NCI-H2029 (cell line): ENCODE measurements around the gene MARCKS.

Experiments
- DNase-seq: peaks from one replicate; lab custom pipeline; 2025; lab: John Stamatoyannopoulos, UW

Gene MARCKS

GRCh38 chr6:113856625-113857555 is at the start of gene MARCKS:
MARCKS (plus strand) TSS chr6:113857345; CDS start chr6:113857746, 401 bp downstream.
- DNase-seq: peak; percentile 95

GRCh38 chr6:113809826-113810225 is 47.3 kb upstream of the MARCKS start:
- no peak for DNase-seq

GRCh38 chr6:113813142-113813541 is 44.0 kb upstream of the MARCKS start:
- DNase-seq: no peak

DNA sequence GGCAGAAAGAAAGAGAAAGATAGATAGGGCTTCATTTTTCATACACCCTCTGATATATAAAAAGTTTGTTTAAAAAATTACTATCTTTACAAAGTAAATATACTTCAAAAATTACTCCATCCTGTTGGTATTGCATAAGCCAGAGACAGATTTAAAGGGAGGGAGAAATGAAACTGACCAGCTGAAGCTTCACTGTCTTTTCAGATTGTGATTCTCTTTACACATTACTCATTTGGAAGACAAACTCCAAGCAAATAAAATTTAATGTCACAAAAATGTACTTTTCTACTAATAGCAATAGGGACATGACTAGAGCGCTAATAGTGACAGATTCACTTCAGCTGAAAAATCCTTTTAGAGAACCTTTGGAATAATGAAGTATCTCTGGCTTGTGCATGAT is 38.6 kb upstream of the MARCKS start:
- DNase-seq: no peak

DNA sequence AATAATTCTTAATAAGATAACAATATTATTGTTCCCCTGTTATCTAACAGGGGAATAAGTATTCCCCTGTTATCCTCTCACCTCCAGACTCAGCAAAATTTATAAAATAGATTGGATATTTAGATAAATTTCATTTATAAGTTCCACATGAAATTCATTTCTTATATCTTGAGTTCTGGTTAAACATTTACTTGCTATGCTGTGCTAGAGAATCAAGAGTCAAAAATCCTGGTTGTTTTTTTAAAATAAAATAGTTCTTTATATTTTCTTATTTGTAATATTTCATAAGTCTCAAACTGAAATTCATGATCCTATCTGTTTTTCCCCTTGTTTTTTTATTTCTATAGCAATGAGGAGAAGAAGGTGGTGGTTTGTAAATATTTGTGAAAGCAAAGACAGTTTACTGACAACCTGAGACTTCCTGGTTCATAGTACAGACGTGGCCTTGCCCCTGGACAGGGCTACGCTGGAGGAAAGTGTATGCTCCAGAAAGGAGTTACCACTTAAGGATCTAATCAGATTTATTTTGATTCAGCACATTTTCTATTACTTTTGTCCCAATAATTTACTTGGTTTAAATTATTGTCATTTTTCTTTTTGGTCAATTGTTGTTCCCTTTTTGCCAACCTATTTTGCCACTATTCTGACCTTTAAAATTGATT is 37.8 kb upstream of the MARCKS start:
- peak; percentile 85 for DNase-seq

DNA sequence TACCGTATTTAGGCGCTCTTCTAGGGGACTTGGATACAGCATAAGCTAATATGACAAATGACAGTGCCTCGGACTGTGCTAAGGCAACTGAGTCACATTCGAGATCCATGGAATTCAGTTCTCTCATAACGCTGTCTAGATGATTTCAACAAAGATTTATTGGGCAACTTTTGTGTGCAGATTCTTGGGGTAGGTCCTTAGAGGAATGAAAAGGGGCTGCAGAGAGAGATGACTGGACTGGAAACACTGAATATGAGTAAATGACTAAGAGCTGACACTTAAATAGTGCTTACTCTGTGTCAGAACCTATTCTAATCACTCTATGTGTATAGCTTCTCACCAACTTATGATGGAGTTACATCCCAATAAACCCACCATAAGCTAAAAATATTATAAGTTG is 36.4 kb upstream of the MARCKS start:
- DNase-seq: no peak

DNA sequence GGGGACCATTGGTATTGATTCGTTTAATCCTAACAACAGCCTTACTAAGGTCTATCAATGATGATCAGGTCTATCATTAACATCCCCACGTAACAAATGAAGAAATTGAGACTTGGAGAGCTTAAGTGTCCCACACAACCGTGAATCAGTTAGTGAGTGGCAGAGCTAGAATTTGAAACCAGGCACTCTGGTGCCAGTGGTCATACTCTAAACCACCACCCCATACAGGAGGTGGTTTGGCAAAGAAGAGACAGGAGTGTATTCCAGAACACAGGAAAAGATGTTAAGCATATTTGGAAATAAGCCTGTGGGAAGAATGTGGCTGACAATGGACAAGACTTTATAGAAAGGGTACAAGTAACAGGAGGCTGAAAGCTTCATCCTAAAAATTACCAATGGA is 35.7 kb upstream of the MARCKS start:
- no peak for DNase-seq

DNA sequence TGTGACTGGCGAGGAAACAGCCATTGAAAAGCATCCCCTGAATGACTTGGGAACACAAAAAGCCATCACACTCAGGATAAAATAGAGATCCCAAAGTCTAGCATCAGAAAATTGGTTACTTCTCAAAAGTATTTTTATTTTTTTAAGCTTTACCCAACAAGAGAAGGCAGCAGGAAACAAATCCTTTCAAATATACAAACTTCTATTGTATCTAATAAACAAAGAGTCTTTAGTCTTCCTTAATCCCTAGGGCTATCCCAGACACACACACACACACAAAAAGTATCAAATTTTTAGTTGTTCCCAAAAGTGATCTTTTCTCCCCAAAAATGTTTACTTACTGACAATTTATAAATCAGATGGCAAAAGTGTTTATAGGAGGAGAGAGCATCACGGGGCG is 33.2 kb upstream of the MARCKS start:
- DNase-seq: no peak

DNA sequence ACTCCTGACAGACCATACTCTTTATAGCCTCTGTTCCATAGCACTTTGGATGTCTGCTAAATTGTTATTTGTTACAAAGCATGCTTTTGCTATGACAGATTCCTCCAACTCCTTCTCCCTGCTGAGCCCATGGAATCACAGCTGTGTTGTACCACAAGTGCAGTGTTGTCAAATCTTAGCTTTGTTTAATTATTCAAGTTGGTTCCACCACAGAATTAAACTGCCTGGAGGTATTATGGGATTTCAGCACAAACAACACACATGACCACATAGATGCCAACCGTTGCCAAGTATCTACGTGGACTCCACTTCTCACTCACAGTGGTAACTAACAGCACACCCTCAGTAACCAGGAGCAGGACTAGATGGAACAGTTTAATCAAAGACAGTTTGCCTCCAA is 32.7 kb upstream of the MARCKS start:
- DNase-seq: peak; percentile 36

DNA sequence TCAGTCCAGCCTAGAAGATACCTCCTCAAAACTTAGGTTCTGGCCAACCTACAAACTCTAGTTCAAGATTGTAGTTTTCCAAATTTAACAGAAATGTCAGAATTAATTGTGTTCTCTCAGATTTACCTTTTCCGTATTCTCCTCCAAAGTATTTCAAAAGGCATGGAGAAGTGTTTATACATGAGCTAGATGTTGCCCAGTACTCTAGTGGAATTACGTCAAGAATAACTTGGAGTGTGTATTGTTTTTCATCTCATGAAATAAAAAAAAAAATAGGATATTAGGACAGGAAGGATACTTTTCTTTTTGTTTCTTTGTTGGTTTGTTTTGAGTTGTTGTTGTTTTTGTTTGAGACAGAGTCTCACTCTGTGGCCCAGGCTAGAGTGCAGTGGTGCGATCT is 32.3 kb upstream of the MARCKS start:
- no peak for DNase-seq

DNA sequence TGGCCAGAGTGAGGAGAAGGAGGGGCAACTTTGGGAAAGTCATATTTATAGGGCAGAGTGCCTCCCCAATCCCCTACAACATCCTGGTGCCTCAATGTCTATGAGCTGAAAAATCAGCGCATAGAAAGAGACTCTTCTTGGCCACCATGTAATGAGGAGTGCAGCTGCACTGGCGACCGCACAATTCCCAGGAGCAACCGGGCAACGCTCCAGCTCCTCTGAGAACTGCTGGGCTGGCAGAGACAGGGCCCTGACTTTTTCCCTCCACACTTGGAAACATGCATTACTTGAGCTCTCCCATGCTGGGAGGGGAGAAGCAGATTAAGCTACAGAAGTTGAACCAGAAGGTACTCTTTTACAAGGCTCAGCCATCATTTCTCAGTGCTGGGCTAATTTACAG is 31.4 kb upstream of the MARCKS start:
- DNase-seq: peak; percentile 89

GRCh38 chr6:113828984-113829695 is 28.0 kb upstream of the MARCKS start:
- no peak for DNase-seq

DNA sequence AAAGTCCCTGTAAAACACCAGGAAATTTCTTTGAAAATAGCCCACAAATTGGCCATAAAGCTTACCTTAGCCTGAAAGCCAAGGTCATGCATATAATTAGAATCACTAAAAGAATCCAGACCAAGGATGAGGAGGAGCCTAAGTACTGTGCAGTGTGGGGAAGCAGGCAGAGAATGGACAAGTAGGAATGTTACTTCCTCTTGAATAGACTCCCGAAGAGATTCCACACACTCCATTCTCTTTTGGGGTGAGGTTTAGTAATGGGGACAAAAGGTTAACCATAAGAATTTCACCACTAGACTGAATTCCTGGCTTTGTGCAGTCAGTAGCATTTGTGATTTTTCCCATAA is 27.5 kb upstream of the MARCKS start:
- DNase-seq: no peak

GRCh38 chr6:113830140-113830539 is 27.0 kb upstream of the MARCKS start:
- DNase-seq: no peak

GRCh38 chr6:113833537-113833936 is 23.6 kb upstream of the MARCKS start:
- DNase-seq: no peak

DNA sequence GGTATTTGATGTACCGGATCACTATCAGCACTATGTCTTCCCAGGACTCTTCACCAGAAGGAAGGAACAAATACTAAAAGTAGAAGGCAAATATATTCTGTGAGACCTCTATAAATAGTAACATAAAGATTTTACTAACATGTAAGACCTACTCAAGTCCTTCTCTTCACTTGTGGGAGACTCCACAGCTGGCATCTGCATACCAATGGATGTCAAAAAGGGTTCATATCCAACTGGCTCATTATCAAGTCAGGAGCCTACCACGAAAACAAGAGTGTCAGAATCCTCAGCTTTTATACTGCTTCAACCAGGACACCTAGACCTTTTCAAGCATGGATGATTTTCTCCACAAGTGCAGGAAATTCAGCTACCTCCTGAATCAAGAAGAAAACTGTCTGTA is 20.0 kb upstream of the MARCKS start:
- DNase-seq: no peak

- DNase-seq: no peak
These were observed 15.0 kb upstream of the MARCKS start for GRCh38 chr6:113842165-113842564.

- no peak for DNase-seq
These were observed 13.6 kb upstream of the MARCKS start for GRCh38 chr6:113843500-113844073.

- no peak for DNase-seq
These were observed 10.6 kb upstream of the MARCKS start for GRCh38 chr6:113846577-113846976.

DNA sequence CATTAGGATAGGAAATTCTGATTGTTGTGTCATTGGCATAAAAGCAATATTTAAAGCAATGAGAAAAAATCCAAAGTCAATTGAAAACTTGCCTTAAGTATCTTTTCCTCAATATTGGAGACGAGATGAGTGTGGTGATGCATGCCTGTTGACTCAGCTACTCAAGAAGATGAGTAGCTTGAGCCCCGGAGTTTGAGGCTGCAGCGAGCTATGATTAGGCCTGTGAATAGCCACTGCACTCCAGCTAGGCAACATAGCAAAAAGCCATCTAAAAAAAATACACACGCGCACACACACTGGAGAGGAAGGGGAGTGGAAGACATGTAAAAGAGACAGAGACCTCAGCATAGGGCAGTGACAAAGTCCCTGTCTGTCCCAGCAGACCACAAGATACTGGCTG is 9.7 kb upstream of the MARCKS start:
- DNase-seq: no peak

DNA sequence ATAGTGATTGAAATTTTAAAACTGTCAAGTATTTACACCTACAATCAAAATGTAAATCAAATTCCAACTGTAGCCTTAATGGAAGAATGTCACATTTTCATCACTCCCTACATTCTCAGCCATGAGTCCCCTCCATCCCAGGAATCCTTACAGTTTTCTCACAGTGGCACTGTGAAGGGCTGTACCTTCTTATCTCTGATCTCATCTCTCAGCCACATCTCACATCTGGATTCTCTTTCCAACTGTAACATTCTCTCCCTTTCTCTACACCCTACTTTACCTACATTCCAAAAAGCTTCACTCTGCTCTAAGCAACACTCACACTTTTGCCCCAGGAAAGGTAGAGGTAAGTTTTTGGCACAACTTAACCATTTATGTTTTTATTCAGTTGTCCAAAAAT is 8.9 kb upstream of the MARCKS start:
- no peak for DNase-seq

- no peak for DNase-seq
These were observed 8.3 kb upstream of the MARCKS start for GRCh38 chr6:113848811-113849210.

GRCh38 chr6:113853252-113853651 is 3.9 kb upstream of the MARCKS start:
- no peak for DNase-seq
